ENCODE results near the gene PCDH19.

Gene PCDH19

DNA sequence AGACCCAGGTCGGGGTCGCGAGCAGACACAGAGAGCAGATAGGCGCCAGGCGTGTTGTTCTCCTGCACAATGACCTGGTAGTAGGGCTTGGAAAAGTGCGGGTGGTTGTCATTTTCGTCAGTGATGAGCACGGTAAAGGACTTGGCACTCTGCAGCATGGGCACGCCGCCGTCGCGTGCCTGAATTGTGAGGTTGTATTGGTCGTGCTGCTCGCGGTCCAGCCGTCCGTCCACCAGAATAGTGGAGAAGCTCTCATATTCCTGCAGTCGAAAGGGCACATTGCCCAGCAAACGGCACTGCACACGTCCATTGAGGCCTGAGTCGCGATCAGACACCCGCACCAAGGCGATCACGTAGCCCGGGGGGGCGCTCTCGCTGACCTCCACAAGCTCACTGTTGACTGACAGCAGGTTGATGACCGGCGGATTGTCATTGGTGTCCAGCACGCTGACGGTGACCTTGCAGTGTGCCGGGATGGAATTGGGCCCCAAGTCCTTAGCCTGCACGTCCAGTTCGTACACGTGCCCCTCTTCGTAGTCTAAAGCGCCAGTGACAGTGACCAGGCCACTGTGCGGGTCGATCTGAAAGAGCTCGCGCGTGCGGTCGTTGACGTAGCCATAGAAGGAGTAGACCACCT is 2.8 kb downstream of the PCDH19 start:
- DNase-seq (ENCODE audit: low read depth in 2 of 2), result no peak

DNA sequence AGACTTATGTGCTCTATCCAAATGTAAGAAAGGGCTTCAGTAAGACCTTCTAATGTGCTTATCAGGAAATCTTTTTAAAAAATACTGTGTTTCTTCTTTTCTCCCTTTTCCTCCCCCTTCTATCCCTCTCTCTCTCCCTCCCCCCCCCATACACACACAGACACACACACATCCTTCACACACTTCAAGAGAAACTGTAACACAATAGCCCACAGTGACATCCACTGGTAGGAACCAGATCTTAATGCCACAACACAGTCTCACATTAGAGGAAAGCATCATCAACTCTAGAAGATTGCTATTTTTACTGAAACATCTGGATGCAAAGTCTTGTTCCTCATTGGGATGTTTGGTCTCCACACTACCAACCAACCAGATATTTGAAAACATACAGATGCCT is 4.6 kb downstream of the PCDH19 start:
- DNase-seq (ENCODE audit: low read depth in 2 of 2), result no peak

DNA sequence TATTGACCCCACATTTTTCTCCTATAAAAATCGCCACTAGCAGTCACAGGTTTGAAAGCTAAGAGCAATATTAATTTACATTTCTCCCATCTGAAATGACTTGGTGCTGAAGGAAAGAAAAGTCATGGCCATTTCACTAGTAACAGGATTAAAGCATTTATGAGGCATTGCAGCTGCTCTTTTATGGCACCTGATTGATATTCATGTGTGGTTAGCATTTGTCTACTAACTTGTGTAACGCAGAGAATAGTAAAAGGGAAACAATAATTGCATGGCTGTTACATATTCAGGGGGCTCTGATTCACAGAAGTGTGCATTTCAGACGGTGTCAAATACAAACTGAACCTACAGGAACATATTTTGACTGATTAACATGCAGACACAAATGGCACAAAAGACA is 5.2 kb downstream of the PCDH19 start:
- no peak for DNase-seq (ENCODE audit: low read depth in 2 of 2)

DNA sequence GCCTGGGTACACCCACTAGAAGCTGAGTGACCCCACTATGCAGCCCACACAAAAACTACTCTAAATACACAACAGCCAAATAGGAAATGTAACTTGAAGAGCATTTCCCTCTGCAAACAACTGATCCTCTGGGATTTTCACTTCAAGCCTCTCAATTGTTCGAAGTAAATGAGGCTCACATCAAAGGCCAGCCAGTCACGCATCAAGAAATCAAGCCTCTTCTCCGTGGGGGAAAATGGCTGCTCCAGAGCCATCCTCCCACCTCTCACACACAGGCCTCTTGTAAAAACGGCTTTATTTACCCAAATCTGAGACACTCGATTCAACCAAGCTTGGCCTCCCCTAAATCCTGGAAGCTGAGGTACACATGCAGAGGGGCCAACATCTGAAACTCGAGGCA is 14.3 kb downstream of the PCDH19 start:
- DNase-seq (ENCODE audit: low read depth in 2 of 2), result no peak

DNA sequence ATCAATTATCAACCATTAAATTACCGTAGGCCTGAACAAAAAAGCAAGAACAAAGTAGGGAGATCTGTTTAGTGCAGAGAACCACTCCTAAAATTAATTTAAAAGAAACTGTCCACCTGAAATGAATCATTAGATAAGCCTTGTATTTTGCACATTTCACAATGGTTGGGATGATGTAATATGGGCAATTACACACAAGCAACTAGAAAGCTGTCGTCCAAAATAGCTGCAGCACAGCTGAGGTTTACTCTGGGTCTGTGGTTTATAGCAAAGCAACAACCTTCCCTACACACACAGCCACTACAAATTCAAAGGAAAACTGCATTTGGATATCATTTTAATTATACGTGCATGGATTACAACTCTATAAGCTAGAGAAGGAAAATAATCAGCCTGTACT is 28.5 kb downstream of the PCDH19 start:
- DNase-seq (ENCODE audit: low read depth in 2 of 2), result no peak

DNA sequence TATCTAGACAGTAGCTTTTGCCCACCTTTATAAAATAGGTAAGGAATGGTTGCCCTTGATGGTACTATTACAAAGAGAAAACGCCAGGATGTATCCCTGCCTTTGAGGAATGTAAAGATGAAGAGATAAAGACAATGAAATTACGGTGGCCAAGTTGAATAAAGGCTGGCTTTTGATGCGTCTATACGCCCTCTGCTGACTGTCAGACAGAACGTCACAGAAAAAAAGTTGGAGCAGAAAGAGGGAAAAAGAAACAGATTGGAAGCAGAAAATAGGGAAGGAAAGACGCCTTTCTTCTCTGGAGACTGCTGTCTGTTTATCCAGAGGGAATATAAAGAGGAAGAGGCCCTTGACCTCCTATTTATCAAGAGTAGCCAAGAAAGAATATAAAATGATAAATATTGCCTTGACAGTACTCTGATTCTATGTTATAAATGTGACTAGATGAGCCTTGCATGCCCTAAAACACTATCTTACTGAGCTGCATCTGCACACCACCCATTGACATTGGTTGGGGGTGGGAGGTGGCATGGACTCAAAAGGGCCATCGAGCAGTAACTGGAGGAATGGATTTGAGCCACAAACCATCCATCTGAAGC is 30.6 kb downstream of the PCDH19 start:
- DNase-seq (ENCODE audit: low read depth in 2 of 2), result no peak

DNA sequence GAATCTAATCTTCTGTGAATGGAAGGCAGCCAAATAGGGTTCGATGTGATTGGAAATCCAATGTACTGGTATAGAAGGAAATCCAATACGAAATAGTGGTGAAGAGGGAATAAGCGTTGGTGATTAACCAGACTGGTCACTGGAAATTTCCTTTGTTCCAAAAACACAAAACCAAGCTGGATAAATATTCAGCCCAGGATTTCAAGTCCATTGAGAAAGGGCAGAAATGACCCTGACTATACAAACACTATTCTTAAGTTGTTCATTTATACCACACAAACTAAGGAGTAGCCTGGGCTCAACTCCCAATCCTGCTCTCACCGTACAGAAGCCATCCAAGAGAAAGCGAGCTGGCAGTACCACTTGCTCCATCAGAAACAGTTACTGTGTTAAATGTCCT is 32.2 kb downstream of the PCDH19 start:
- DNase-seq (ENCODE audit: low read depth in 2 of 2), result no peak

DNA sequence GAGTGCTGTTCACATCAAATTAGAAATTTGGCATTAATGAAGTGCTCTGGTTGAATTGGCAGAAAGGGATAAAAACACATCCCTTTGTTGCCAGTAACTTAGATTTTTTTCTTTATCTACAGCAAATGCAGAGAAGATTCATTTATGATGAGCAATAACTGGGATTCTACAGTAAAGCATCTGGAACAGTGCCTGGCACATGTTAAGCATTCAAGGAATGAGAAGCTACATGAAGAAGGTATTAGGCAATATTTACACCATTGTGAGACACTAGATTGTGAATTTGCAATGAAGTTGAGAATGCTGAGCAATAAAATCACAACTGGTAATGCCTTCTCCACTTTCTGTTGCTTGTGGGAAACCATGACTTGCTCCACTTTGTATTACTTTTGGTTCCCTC is 33.5 kb downstream of the PCDH19 start:
- DNase-seq (ENCODE audit: low read depth in 2 of 2), result no peak

DNA sequence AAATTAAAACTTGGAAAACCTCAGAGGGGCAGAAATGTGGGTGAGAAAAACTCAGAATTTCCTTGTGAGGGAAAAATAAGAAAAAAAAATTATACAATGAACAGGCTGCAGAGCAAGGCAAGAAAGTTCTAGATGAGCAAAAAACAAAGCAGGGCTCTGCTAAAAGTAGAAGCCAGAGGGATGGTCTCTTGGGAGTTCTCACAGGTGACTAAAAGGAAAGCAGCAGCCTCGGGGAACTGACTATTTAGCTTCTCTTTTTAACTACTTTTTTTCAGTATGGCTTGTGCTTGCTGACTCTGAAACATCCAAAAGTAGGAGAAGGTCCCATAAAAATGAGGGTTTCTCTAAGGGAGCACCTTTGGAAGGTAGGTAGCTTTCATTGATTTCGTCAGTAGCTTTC is 36.4 kb downstream of the PCDH19 start:
- no peak for DNase-seq (ENCODE audit: low read depth in 2 of 2)

DNA sequence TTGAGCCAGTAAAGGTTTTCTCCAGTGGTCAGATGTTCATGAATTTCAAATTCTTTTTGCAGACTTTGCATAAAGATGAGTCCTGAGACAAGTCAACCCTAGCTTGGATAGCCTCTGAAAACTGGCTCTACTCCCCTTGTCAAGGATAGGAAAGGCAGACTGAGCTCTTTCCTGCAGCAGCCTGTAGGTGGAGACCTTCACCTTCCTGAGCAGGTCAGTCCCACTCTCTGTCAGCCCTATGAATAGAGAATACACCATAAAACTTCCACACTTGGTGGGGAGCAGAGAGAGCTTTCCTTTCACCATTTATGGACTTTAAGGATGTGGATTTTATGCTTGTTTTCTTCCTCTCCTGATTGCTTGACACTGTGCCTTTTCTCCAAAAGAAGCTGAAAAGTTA is 41.9 kb downstream of the PCDH19 start:
- no peak for DNase-seq (ENCODE audit: low read depth in 2 of 2)

DNA sequence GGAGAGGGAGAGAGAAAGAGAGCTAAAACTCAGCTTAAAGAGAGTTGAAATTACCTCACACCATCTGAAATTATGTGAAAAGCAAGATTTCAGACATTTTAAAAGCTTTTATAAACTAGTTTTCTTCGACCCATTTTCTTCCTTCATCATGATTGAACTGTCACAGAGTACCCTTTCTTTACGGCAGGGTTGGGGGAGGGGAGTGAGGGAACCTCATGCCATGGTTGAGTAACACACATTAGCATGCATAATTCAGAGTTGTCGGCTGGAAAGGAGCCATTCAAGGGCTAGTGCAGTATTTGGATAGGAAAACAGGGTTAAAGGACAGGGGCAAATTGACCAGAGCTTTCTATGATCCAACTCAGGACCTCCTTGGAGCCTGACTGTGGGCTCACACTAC is 46.2 kb downstream of the PCDH19 start:
- no peak for DNase-seq (ENCODE audit: low read depth in 2 of 2)

DNA sequence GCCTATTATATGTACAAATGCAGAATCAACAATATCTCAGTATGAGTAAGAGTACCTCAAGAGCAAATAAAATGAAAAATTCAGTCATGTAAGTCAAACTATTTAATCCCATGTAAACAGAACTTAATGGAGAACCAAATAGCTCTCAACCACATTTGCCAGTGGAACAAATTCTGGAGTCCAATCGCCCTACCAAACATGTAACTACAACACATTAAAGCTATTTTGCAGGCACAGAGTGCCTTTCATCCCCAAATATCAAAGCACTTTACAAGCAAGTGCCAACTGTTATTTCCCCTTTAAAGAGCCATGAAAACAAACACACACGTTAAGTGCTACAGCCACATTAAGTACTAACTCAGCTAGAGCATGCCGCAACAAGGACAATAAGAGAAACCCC is 51.3 kb downstream of the PCDH19 start:
- DNase-seq (ENCODE audit: low read depth in 2 of 2), result no peak

DNA sequence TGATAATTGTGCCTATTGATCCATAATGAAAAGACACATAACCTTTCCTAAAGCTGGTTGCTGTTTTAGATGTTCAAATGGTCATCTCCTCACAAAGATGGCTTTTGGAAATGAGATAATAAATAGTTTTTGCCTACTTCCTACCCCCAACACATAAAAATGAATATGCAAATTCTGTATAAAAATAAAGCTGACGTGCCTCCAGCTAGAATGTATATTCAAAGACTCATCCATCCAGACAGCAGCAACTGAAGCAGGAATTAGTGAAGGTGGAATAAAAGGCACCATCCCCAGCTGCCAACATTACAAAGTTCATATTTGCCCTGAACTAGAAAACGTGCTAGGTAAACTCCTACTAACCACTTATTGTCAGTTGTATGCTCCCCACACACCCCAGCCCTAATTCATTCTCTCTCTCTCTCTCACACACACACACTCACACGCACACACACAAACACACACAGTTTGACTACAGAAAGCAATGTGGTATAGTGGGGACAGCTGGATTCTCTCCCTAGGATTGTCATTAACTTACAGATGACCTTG is 53.6 kb downstream of the PCDH19 start:
- DNase-seq (ENCODE audit: low read depth in 2 of 2), result no peak

DNA sequence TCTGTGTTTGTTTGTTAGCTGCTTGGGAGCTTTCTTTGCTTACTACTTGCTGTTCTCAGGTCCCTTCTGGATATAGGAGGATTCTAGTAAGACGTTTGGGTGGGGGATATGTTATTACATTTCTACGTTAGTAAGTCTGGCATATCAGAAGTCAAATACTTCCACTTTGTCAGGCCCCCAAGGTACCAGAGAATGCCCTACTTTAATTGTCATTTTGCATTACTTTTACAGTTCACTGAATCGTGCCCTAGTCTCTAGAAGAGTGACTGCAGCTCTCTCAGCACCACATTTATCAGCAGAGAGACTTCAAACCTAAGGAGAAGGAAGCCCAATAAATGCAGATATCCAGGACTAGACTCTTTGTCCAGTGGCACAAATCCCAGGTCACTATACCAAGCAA is 54.4 kb downstream of the PCDH19 start:
- no peak for DNase-seq (ENCODE audit: low read depth in 2 of 2)

DNA sequence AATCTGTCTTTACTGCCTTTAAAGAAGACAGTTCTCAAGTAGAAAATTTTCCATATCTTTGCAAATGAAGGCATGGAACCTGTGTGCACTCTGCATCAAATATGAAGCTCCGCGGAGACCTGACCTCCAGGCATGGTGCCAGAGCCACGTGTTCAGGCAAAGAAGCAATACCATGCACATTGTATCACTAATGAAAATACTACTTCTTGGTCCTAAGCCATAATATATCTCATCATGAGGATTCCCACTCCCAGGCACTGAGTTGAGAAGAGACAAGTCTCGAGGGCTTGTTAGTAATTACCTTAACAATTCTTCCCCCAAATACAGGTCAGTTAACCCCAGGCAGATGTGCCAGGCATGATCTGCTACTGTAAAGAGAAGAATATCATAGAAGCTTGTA is 56.7 kb downstream of the PCDH19 start:
- DNase-seq (ENCODE audit: low read depth in 2 of 2), result no peak

DNA sequence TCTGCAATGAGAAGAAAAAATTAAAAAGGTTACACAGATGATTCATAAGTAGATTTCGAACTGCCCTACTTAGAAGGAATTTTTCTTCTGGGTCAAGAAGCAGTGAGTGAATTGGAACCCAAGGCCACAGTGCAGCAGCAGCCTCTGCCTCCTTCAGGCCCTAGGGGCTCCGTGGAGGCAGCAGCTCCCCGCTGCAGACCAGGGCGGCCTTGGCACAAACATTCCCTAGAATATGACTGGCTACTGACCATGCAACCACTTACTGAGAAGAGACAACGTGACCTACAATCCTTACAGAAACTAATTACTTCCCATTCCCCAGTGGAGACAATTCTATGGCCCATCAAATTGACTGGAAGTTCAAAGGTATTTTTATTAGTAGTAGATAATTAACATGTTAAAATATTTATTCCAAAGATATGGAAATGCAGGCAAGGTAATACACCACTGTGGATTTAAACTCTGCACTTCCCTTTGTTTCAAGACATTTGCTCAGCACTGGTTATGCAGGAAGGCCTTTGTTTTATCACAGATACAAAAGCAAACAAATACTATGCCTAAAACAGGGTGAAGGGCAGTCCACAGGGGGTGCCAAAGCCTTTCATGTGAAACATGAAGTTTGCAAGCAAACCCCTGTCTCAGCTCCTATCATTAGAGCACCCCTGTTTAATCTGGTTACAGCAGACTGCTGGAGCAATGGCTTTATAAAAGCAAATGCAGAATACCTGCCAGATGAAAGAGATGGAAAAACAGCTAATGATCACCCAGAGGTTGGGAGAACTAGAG is 59.2 kb downstream of the PCDH19 start:
- DNase-seq (ENCODE audit: low read depth in 2 of 2), result no peak

DNA sequence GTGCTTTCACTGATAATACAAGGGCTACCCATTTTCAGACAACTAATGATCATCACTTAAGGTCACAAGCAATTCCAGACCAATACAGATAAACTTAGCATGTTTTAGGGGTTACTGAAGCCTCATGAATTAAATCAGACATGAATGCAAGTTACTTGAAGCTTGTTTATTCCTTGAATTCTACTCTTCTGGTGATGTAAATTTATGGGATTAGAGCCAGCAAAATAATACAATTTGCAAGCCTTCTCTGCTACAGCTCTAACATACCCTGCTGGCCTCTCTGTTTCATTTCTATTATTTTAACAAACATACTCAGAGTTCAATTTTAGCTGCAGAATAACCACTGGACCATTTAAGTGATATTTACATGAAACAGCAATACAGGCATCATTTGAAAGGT is 60.7 kb downstream of the PCDH19 start:
- no peak for DNase-seq (ENCODE audit: low read depth in 2 of 2)

DNA sequence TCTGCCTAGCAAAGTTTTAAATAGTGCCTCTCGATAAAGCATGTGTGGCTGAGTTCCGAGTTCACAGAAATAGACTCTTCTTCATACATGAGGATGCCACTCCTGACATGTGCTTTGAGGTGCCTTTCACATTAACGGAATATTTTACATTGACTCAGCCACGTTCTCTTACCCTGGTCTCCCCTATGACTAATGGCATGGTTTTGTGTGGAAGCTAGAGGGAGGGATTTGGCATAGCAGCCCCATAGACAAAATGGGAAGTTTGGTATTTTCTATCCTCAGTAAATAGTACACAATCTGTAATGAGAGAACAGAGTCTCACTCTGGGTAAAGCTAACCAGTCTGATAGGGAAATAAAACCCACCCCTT is 68.9 kb downstream of the PCDH19 start:
- DNase-seq (ENCODE audit: low read depth in 2 of 2), result no peak

DNA sequence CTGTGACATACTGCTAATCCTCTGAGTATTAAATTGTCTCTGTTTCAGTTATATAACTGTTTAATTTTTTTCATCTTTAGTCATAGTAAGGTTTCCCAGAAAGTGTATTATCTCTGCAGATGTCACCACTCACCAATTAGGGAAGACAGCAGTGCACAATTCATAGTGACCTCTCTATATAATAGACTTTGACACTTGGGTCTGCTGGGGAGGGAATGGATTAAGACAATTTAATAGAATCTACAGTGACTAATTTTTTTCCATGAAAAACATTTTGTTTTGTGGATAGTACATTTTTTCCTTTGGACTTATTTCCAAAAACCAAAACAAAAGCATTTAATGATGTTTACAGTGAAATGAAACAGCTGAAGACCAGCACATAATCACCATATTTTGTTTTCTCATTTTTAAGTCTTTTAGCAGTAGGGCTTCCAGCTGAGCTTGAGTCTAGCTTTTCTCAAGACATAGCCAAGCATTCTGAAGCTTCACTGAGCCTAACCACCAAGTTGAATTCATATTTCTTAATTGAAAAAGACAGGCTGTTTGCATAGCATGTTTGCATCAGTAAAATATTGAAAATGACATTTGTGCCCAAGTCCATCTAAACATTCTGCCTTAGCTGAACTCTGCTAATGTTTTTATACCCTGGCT is 69.5 kb downstream of the PCDH19 start:
- DNase-seq (ENCODE audit: low read depth in 2 of 2), result no peak

DNA sequence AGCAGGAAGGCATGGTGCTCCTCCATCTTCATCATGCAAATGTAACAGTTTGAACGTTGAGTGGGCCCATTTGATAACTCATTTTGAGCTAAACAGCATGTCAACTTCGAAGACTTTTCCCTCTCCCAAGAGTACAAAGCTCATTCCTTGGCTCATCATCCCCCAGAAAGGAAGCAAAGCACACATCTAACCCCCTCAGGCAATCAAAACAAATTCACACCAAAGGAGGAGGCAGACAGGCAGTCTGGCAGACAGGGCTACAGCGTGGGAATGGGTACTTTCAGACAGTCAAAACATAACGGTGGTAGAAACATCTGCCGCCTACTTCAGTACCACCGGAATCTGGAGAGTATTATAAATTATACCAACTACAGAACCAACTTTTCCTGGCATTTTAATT is 81.7 kb downstream of the PCDH19 start:
- no peak for DNase-seq (ENCODE audit: low read depth in 2 of 2)

DNA sequence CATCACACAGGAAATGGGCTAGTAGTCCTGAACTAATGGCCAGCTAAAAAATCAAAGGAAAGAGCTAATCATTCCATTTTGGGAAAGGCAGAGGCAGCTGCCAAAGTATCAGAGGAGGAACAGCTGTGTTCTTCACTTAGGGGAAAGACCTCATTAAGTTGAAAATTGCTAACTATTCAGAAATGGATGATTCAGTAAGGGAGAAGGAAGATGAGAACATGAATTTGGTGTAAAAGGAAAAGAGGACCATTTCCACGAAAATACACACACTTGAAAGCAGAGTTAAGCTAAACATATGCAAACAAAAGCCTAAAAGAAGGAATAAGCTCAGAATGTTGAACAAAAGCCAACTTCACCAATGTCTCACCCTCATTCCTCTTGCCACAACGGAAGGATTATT is 90.4 kb downstream of the PCDH19 start:
- DNase-seq (ENCODE audit: low read depth in 2 of 2), result no peak

DNA sequence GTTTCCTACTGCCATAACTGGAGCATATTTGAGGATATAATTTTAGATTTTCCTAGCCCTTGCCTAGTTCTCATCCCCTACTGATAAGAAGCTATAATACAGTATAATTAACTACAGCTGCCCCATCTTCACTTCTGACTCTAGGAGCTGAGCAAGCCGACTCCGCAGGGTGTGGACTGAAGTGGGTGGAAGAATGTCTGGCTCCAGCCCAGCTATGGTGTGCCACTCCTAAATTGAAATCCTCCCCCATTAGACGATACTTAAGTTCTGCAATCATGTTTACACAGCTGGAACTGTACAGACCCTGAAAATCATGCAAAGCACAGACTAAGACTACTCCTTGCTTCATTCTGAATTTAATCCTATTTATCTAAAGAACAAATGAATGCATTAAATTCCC is 93.1 kb downstream of the PCDH19 start:
- DNase-seq (ENCODE audit: low read depth in 2 of 2), result no peak

DNA sequence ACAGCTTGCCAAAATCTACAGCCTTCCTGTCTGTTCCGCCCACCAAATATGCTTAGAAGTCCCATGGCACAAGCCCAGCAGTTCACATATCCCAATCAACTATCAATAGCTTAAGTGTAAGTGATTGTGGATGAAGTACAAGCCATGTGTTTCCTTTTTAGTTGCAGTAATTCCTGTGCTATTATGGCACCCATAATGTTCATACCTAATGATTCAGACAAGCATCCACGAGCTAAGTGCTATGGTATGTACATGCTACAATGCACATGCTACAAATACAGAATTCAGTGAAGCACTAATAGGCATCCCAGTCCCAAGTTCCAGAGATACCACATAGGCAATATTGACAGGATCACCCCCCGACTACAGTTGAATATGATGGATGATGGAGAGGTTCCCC is 94.5 kb downstream of the PCDH19 start:
- DNase-seq (ENCODE audit: low read depth in 2 of 2), result no peak

Measured in stimulated activated CD4-positive, alpha-beta T cell treated with anti-CD3 and anti-CD28 coated beads, Interleukin-15, amount 100 ng/mL, for 48 hours (primary cell).